H1 (cell line): Measurements from ENCODE around the gene IL3. TPM values are rescaled to one million over a fixed set of nuclear protein-coding genes. Genes with fewer than 3 reads are reported as not detected.

Experiments used
- CTCF ChIA-PET: fragments of 300-600 bp; sonication (Branson Sonifier 250); formaldehyde crosslinking; loops from one replicate; lab custom pipeline; 2021; ENCODE audit not compliant: partially characterized antibody; lab: Charles Lee
- POLR2A ChIA-PET: fragments of 300-600 bp; sonication (Branson Sonifier 250); formaldehyde crosslinking; loops from one replicate; lab custom pipeline; 2021; ENCODE audit warnings: inconsistent platforms; ENCODE audit not compliant: partially characterized antibody; lab: Charles Lee
- DNase-seq, 2 experiments: peaks; one replicate each; pipeline versions ENCODE4 v3.0.0 to v3.0.0-alpha.2; 2010 to 2022; ENCODE audit warnings: low spot score in 2 of 2, low read depth in 1 of 2, mixed read lengths in 1 of 2
- FAIRE-seq: peaks from 2 replicates; lab custom pipeline; 2011; peaks lifted over from hg19 to GRCh38; lab: Jason Lieb, UNC
- H2AFZ ChIP-seq: 2 replicates; pipeline ENCODE4 v1.8.1; 2012; ENCODE audit warnings: low read length, inconsistent platforms
- H2AK5ac ChIP-seq: 2 replicates; pipeline ENCODE4 v1.6.1; 2013; ENCODE audit warnings: low read depth, low read length
- H2BK120ac ChIP-seq: replicated peaks from 2 replicates; pipeline ENCODE3; 2013; ENCODE audit warnings: low read depth, low read length, inconsistent platforms
- H2BK12ac ChIP-seq: 2 replicates; pipeline ENCODE4 v1.6.1; 2013; ENCODE audit warnings: low read depth, low read length
- H2BK15ac ChIP-seq: 2 replicates; pipeline ENCODE4 v1.6.1; 2013; ENCODE audit warnings: low read length
- H2BK20ac ChIP-seq: 2 replicates; pipeline ENCODE4 v1.6.1; 2013; ENCODE audit warnings: low read length
- H2BK5ac ChIP-seq: 2 replicates; pipeline ENCODE4 v1.6.1; 2013; ENCODE audit warnings: low read depth, low read length
- H3K14ac ChIP-seq: 2 replicates; pipeline ENCODE4 v1.6.1; 2013; ENCODE audit warnings: inconsistent platforms; ENCODE audit not compliant: insufficient read length
- H3K18ac ChIP-seq: 2 replicates; pipeline ENCODE4 v1.6.1; 2013; ENCODE audit warnings: low read length; ENCODE audit errors: extremely low read depth
- H3K23ac ChIP-seq: 2 replicates; pipeline ENCODE4 v1.6.1; 2013; ENCODE audit warnings: inconsistent platforms; ENCODE audit not compliant: insufficient read length
- H3K23me2 ChIP-seq: 2 replicates; pipeline ENCODE4 v1.6.1; 2013; ENCODE audit warnings: low read depth, low read length
- H3K27ac ChIP-seq: 2 replicates; pipeline ENCODE4 v1.6.1; 2011; ENCODE audit warnings: low read depth, low read length, inconsistent platforms
- H3K27me3 ChIP-seq, 4 experiments: replicated peaks in 1 of 4; 1 replicate in 1 of 4; 2 replicates in 3 of 4; pipeline versions ENCODE4 v1.6.1 to v1.8.1; 2011 to 2013; ENCODE audit warnings: low read length in 3 of 4, mild to moderate bottlenecking in 3 of 4, inconsistent platforms in 2 of 4, mixed read lengths in 2 of 4, moderate library complexity in 1 of 4; ENCODE audit not compliant: control insufficient read depth in 3 of 4, insufficient read depth in 3 of 4; ENCODE audit errors: extremely low read depth in 1 of 4
- H3K36me3 ChIP-seq, 4 experiments: 2 replicates each; pipeline versions ENCODE4 v1.6.1 to v1.8.1; 2011 to 2013; ENCODE audit warnings: mild to moderate bottlenecking in 4 of 4, low read length in 3 of 4, moderate library complexity in 2 of 4, control low read depth in 1 of 4, inconsistent platforms in 1 of 4; ENCODE audit not compliant: insufficient read depth in 4 of 4, control insufficient read depth in 2 of 4
- H3K4ac ChIP-seq: replicated peaks from 2 replicates; pipeline ENCODE3; 2013; ENCODE audit warnings: low read length, low read depth, mixed read lengths, inconsistent platforms; ENCODE audit not compliant: insufficient read length
- H3K4me1 ChIP-seq, 4 experiments: replicated peaks in 1 of 4; 1 replicate in 1 of 4; 2 replicates in 3 of 4; pipeline versions ENCODE4 v1.6.1 to v1.8.1; 2011 to 2013; ENCODE audit warnings: low read length in 3 of 4, inconsistent platforms in 2 of 4, mixed read lengths in 1 of 4; ENCODE audit not compliant: insufficient read depth in 4 of 4, control insufficient read depth in 3 of 4
- H3K4me2 ChIP-seq, 2 experiments: 2 replicates each; pipeline versions ENCODE4 v1.6.1 to v1.8.1; 2011 to 2013; ENCODE audit warnings: low read depth in 2 of 2, low read length in 2 of 2, control low read depth in 1 of 2, inconsistent platforms in 1 of 2, mild to moderate bottlenecking in 1 of 2; ENCODE audit not compliant: insufficient read depth in 1 of 2
- H3K4me3 ChIP-seq, 4 experiments: fragments of 200-600, 300-600 bp in 1 of 4; sonication (generic), shearing (Covaris generic), sonication (Bioruptor Twin) in 1 of 4; 2 replicates each; pipeline versions ENCODE4 v1.5.1 to v1.8.1; 2011 to 2016; ENCODE audit warnings: low read length in 4 of 4, low read depth in 3 of 4, control low read depth in 2 of 4, inconsistent platforms in 2 of 4, mild to moderate bottlenecking in 2 of 4, mixed read lengths in 1 of 4, moderate library complexity in 1 of 4; ENCODE audit not compliant: insufficient read depth in 2 of 4; ENCODE audit errors: extremely low read depth in 1 of 4
- H3K56ac ChIP-seq: replicated peaks from 2 replicates; pipeline ENCODE3; 2013; ENCODE audit warnings: low read depth, mild to moderate bottlenecking, mixed read lengths, low read length, inconsistent platforms; ENCODE audit not compliant: insufficient read length
- H3K79me1 ChIP-seq: 2 replicates; pipeline ENCODE4 v1.6.1; 2013; ENCODE audit warnings: low read depth, low read length, control low read depth
- H3K79me2 ChIP-seq, 2 experiments: 2 replicates each; pipeline versions ENCODE4 v1.6.1 to v1.8.1; 2012 to 2013; ENCODE audit warnings: low read length in 2 of 2, mild to moderate bottlenecking in 2 of 2, inconsistent platforms in 1 of 2; ENCODE audit not compliant: insufficient read depth in 2 of 2, control insufficient read depth in 1 of 2
- H3K9ac ChIP-seq, 4 experiments: replicated peaks in 1 of 4; 1 replicate in 1 of 4; 2 replicates in 3 of 4; pipeline versions ENCODE4 v1.6.1 to v1.8.1; 2011 to 2013; ENCODE audit warnings: low read depth in 3 of 4, low read length in 3 of 4, control low read depth in 2 of 4, mild to moderate bottlenecking in 2 of 4, moderate library complexity in 2 of 4, inconsistent platforms in 1 of 4; ENCODE audit errors: extremely low read depth in 1 of 4
- H3K9me3 ChIP-seq, 2 experiments: 2 replicates each; pipeline versions ENCODE4 v1.6.1 to v1.8.1; 2012 to 2013; ENCODE audit warnings: mild to moderate bottlenecking in 2 of 2, moderate library complexity in 2 of 2, control low read depth in 1 of 2, inconsistent platforms in 1 of 2, low read depth in 1 of 2, low read length in 1 of 2, mixed read lengths in 1 of 2; ENCODE audit not compliant: insufficient read depth in 2 of 2
- H4K20me1 ChIP-seq, 2 experiments: replicated peaks in 1 of 2; 2 replicates each; pipeline versions ENCODE3 to v1.8.1; 2011 to 2013; ENCODE audit warnings: inconsistent platforms in 2 of 2, low read length in 2 of 2, mild to moderate bottlenecking in 1 of 2; ENCODE audit not compliant: insufficient read depth in 2 of 2, control insufficient read depth in 1 of 2
- H4K5ac ChIP-seq: 2 replicates; pipeline ENCODE4 v1.6.1; 2013; ENCODE audit warnings: low read length, low read depth, mixed read lengths, inconsistent platforms; ENCODE audit not compliant: insufficient read length
- H4K8ac ChIP-seq: 2 replicates; pipeline ENCODE4 v1.8.0; 2013; ENCODE audit warnings: mild to moderate bottlenecking, moderate library complexity, low read length, inconsistent platforms; ENCODE audit not compliant: insufficient read depth; ENCODE audit errors: extremely low read depth
- H4K91ac ChIP-seq: replicated peaks from 2 replicates; pipeline ENCODE3; 2013; ENCODE audit warnings: low read length, mixed read lengths, inconsistent platforms; ENCODE audit not compliant: insufficient read length
- ATF3 ChIP-seq: IDR thresholded peaks from 2 replicates; pipeline ENCODE4 v1.6.1; 2011; ENCODE audit warnings: low read depth, mild to moderate bottlenecking, low read length; ENCODE audit not compliant: insufficient read depth
- CHD2 ChIP-seq: IDR thresholded peaks from 2 replicates; pipeline ENCODE4 v1.6.1; 2012; ENCODE audit warnings: low read length, improper control_type of control experiment
- CTBP2 ChIP-seq: IDR thresholded peaks from 2 replicates; pipeline ENCODE4 v1.7.0; 2011; ENCODE audit warnings: borderline replicate concordance, mild to moderate bottlenecking, moderate library complexity, mixed read lengths, low read length; ENCODE audit not compliant: insufficient read depth, insufficient read length
- MAFK ChIP-seq: IDR thresholded peaks from 2 replicates; pipeline ENCODE4 v1.6.1; 2012; ENCODE audit warnings: low read depth, mild to moderate bottlenecking, improper control_type of control experiment, low read length
- RBBP5 ChIP-seq: IDR thresholded peaks from 2 replicates; pipeline ENCODE4 v1.7.1; 2012; ENCODE audit warnings: low read depth, mild to moderate bottlenecking, inconsistent platforms, low read length, moderate library complexity, borderline replicate concordance
- RXRA ChIP-seq: IDR thresholded peaks from 2 replicates; pipeline ENCODE4 v1.6.1; 2011; ENCODE audit warnings: low read depth, mild to moderate bottlenecking, low read length, moderate library complexity; ENCODE audit not compliant: insufficient read depth
- SIN3A ChIP-seq, 2 experiments: IDR thresholded peaks in 1 of 2; conservative IDR thresholded peaks in 1 of 2; 2 replicates each; pipeline ENCODE4 v1.6.1; 2011 to 2012; ENCODE audit warnings: low read length in 2 of 2, improper control_type of control experiment in 1 of 2, low read depth in 1 of 2, mild to moderate bottlenecking in 1 of 2
- SIX5 ChIP-seq: IDR thresholded peaks from 2 replicates; pipeline ENCODE4 v1.6.1; 2011; ENCODE audit warnings: mild to moderate bottlenecking, low read depth, low read length
- SP2 ChIP-seq: IDR thresholded peaks from 2 replicates; pipeline ENCODE4 v1.6.1; 2012; ENCODE audit warnings: mild to moderate bottlenecking, low read length, inconsistent platforms
- SP4 ChIP-seq: IDR thresholded peaks from 2 replicates; pipeline ENCODE4 v1.6.1; 2012; ENCODE audit warnings: low read length, inconsistent platforms
- TBP ChIP-seq: IDR thresholded peaks from 2 replicates; pipeline ENCODE4 v1.6.1; 2011; ENCODE audit warnings: low read depth, low read length, improper control_type of control experiment
- USF2 ChIP-seq: IDR thresholded peaks from 2 replicates; pipeline ENCODE4 v1.6.1; 2011; ENCODE audit warnings: low read length, improper control_type of control experiment
- ZNF274 ChIP-seq: IDR thresholded peaks from 2 replicates; pipeline ENCODE4 v1.7.0; 2012; ENCODE audit warnings: low read length, borderline replicate concordance; ENCODE audit errors: extremely low read depth
- WGBS, 2 experiments: shearing (Covaris generic) in 1 of 2; methylation state at CpG; one replicate each; pipeline versions ENCODE4 v1.1.6 to v1.1.7; 2013 to 2015; ENCODE audit warnings: low lambda C conversion rate in 2 of 2, mixed read lengths in 2 of 2, inconsistent platforms in 1 of 2, low coverage in 1 of 2, missing lambda C conversion rate in 1 of 2; ENCODE audit not compliant: insufficient replicate concordance in 2 of 2, insufficient coverage in 1 of 2, insufficient read length in 1 of 2; ENCODE audit errors: extremely low coverage in 1 of 2, missing lambda C conversion rate in 1 of 2; 5-methylcytosine and 5-hydroxymethylcytosine counted together
- polyA plus RNA-seq, 7 experiments: library from polyadenylated mRNA; depleted of rRNA in 3 of 7; stranded (reverse) in 5 of 7; unstranded in 2 of 7; fragments of >200 nt in 5 of 7; fragments of 200-250 nt in 2 of 7; gene quantifications; 1 replicate in 5 of 7; 2 replicates in 1 of 7; 4 replicates in 1 of 7; pipeline versions ENCODE4 v1.2.1 to v1.2.3, GENCODE V29; 2011 to 2013; ENCODE audit warnings: missing spikeins in 2 of 7, mixed read lengths in 2 of 7
- total RNA-seq: library from RNA; stranded (reverse); fragmentation: NEBNext Ultra II Directional; extraction: Animal tissue kit (Norgen Biotek cat#: 25700); gene quantifications from 2 replicates; pipeline ENCODE4 v1.2.1, GENCODE V29; 2021

IL3 gene
- total and polyA plus RNA-seq, 2 of the 8 experiments (the other 6 are each of a cell fraction or from before 2014, with no cell fraction given) = not detected

- H2BK15ac ChIP-seq = no peak overlapping the region
- no peak overlapping the region for H2AFZ ChIP-seq
- no peaks in the 10 kb centered on the region for H3K36me3 ChIP-seq
- no peak overlapping the region for H3K23ac ChIP-seq
- H4K91ac ChIP-seq = no peak overlapping the region
- H3K27ac ChIP-seq = no peak overlapping the region
- FAIRE-seq (no peak), DNase-seq (peak in 1 of 2 experiments; percentile 44)
- WGBS, 2 experiments = 82% methylated on average over 7 of the region's 7 CpGs; no CpG with 5 or more reads in 1 of the 2 experiments
- no peak overlapping the region for H2BK5ac ChIP-seq
- H3K4me1 ChIP-seq = peaks cover 0 to 5% (median 1%) of the 10 kb centered on the region in 4 experiments; a peak in 1 of 7 replicates
- H3K27me3 ChIP-seq = no peaks in the 10 kb centered on the region
- no peak overlapping the region for H3K9ac ChIP-seq
- no peak overlapping the region for H2BK120ac ChIP-seq
- no peaks in the 10 kb centered on the region for H4K20me1 ChIP-seq
- ChIA-PET CTCF (no interaction called here), POLR2A (no interaction called here)
- H4K5ac ChIP-seq = no peak overlapping the region
- no peak overlapping the region for H3K56ac ChIP-seq
- H2BK12ac ChIP-seq = no peak overlapping the region
- no peaks in the 10 kb centered on the region for H3K79me1 ChIP-seq
- no peaks in the 10 kb centered on the region for H3K23me2 ChIP-seq
- no peak overlapping the region; a peak in 1 of 4 replicates for H3K4me2 ChIP-seq
- no peaks in the 10 kb centered on the region for H3K79me2 ChIP-seq
- no peak overlapping the region for H2BK20ac ChIP-seq
- H4K8ac ChIP-seq = no peak overlapping the region
- H3K4ac ChIP-seq = no peak overlapping the region
- H2AK5ac ChIP-seq = no peak overlapping the region
- H3K9me3 ChIP-seq = no peaks in the 10 kb centered on the region
- H3K4me3 ChIP-seq = no peak overlapping the region
- no peak overlapping the region for H3K18ac ChIP-seq
- no peak overlapping the region for H3K14ac ChIP-seq
- TF ChIP-seq USF2 (no peak), TBP (no peak), MAFK (no peak), ZNF274 (no peak), CTBP2 (no peak), CHD2 (no peak), RBBP5 (no peak), ATF3 (no peak), SP2 (no peak), RXRA (no peak), SIN3A (conservative IDR thresholded peaks at IDR 0.05 in 1 of 2, IDR thresholded peaks at IDR 0.05 in 1 of 2; ENCODE audit: low read depth in 1 of 2, low read length in 2 of 2) (no peak), SIX5 (no peak), SP4 (no peak)
These were observed 13.6 kb upstream of the IL3 start for GRCh38 chr5:132046880-132047299.
